ENCODE data around the gene CDC42BPB.
A peak's percentile ranks its signal among the peaks of the same experiment; 100 is the strongest.
"Not testable (repeated sequence)": the region's sequence is repeated elsewhere in the genome, so short reads cannot be mapped to it uniquely, and the experiment has no call there.

Gene CDC42BPB

GRCh38 chr14:102929241-102930137 lies 127.9 kb downstream of the CDC42BPB start:
- no peak overlapping the region for H3K4me3 ChIP-seq (ENCODE audit: low read depth, low read length)
- TF ChIP-seq CTCF (IDR thresholded peaks at IDR 0.05; ENCODE audit: low read depth, low read length, missing control alignments): no peak
- no peak for DNase-seq (ENCODE audit: low read depth)

- peak overlapping the region; percentile 47 for H3K4me3 ChIP-seq (ENCODE audit: low read depth, low read length)
- no peak for DNase-seq (ENCODE audit: low read depth)
- TF ChIP-seq CTCF (IDR thresholded peaks at IDR 0.05; ENCODE audit: low read depth, low read length, missing control alignments): no peak
Measured at GRCh38 chr14:102928412-102929240, 128.7 kb downstream of the CDC42BPB start.

GRCh38 chr14:102927878-102928411 lies 129.4 kb downstream of the CDC42BPB start:
- no peak for TF ChIP-seq CTCF (IDR thresholded peaks at IDR 0.05; ENCODE audit: low read depth, low read length, missing control alignments)
- peak overlapping the region; percentile 47 for H3K4me3 ChIP-seq (ENCODE audit: low read depth, low read length)
- DNase-seq (ENCODE audit: low read depth): no peak

GRCh38 chr14:102927346-102927877 lies 129.9 kb downstream of the CDC42BPB start:
- TF ChIP-seq CTCF (IDR thresholded peaks at IDR 0.05; ENCODE audit: low read depth, low read length, missing control alignments): no peak
- no peak overlapping the region for H3K4me3 ChIP-seq (ENCODE audit: low read depth, low read length)
- DNase-seq (ENCODE audit: low read depth): no peak

GRCh38 chr14:102926840-102927239 lies 130.5 kb downstream of the CDC42BPB start:
- H3K4me3 ChIP-seq (ENCODE audit: low read depth, low read length); DNase-seq (ENCODE audit: low read depth): not testable (repeated sequence)

GRCh38 chr14:102926104-102926503 lies 131.2 kb downstream of the CDC42BPB start:
- no peak for TF ChIP-seq CTCF (IDR thresholded peaks at IDR 0.05; ENCODE audit: low read depth, low read length, missing control alignments)
- DNase-seq (ENCODE audit: low read depth): no peak
- H3K4me3 ChIP-seq (ENCODE audit: low read depth, low read length): no peak overlapping the region

- no peak for DNase-seq (ENCODE audit: low read depth)
- TF ChIP-seq CTCF (IDR thresholded peaks at IDR 0.05; ENCODE audit: low read depth, low read length, missing control alignments): no peak
- H3K4me3 ChIP-seq (ENCODE audit: low read depth, low read length): no peak overlapping the region
Measured at GRCh38 chr14:102925646-102926045, 131.7 kb downstream of the CDC42BPB start.
